Small intestine (tissue), 7 donors: ENCODE data around the gene RNF212B. TPM values are rescaled to one million over a fixed set of nuclear protein-coding genes. Genes with fewer than 3 reads are reported as not detected.

Source experiments
- DNase-seq, 2 donors: peaks; one replicate each; pipeline versions ENCODE4 v3.0.0 to v3.0.0-alpha.2; 2013
- FAIRE-seq: peaks from 2 replicates; lab custom pipeline; 2012; peaks lifted over from hg19 to GRCh38; lab: Jason Lieb, UNC
- H3K27ac ChIP-seq, 3 donors: one replicate each; pipeline ENCODE4 v1.5.1; 2013; ENCODE audit warnings: low read length in 2 of 3, mild to moderate bottlenecking in 2 of 3, control low read depth in 1 of 3, inconsistent platforms in 1 of 3, low read depth in 1 of 3, moderate library complexity in 1 of 3
- H3K27me3 ChIP-seq, 3 donors: one replicate each; pipeline ENCODE4 v1.6.1; 2013; ENCODE audit warnings: low read length in 3 of 3, inconsistent platforms in 1 of 3; ENCODE audit not compliant: control insufficient read depth in 3 of 3, insufficient read depth in 3 of 3
- H3K36me3 ChIP-seq, 3 donors: one replicate each; pipeline ENCODE4 v1.6.1; 2013; ENCODE audit warnings: low read length in 3 of 3, inconsistent platforms in 1 of 3, low read depth in 1 of 3, mild to moderate bottlenecking in 1 of 3, moderate library complexity in 1 of 3; ENCODE audit not compliant: control insufficient read depth in 3 of 3, insufficient read depth in 2 of 3
- H3K4me1 ChIP-seq, 3 donors: one replicate each; pipeline ENCODE4 v1.6.1; 2013; ENCODE audit warnings: low read length in 2 of 3, inconsistent platforms in 1 of 3, low read depth in 1 of 3, mild to moderate bottlenecking in 1 of 3, moderate library complexity in 1 of 3; ENCODE audit not compliant: control insufficient read depth in 3 of 3, insufficient read depth in 2 of 3
- H3K4me3 ChIP-seq, 3 donors: one replicate each; pipeline ENCODE4 v1.5.1; 2013; ENCODE audit warnings: low read length in 3 of 3, control low read depth in 1 of 3, inconsistent platforms in 1 of 3, low read depth in 1 of 3, mild to moderate bottlenecking in 1 of 3, moderate library complexity in 1 of 3
- H3K9me3 ChIP-seq, 2 donors: one replicate each; pipeline ENCODE4 v1.6.1; 2013; ENCODE audit warnings: low read depth in 1 of 2, low read length in 1 of 2; ENCODE audit not compliant: control insufficient read depth in 2 of 2, insufficient read depth in 1 of 2
- WGBS, 3 donors: extraction: QIAGEN DNeasy Blood & Tissue Kit; methylation state at CpG; one replicate each; pipeline ENCODE4 v1.1.7; 2013; 5-methylcytosine and 5-hydroxymethylcytosine counted together
- polyA plus RNA-seq, 4 donors: library from polyadenylated mRNA; stranded (reverse) in 3 of 4; unstranded in 1 of 4; fragments of 200-250 nt in 3 of 4; fragments of 120-200 nt in 1 of 4; gene quantifications; one replicate each; pipeline versions ENCODE4 v1.2.1 to v1.2.3, GENCODE V29; 2013
- donor health status: healthy with polysubstance abuse.
- donor health status: control.
- donor health status: control.
- donor health status: Bipolar disorder and iron deficiency.
- donor health status: healthy.

RNF212B gene
- polyA plus RNA-seq, 4 donors, result 0.07 to 0.45 (median 0.27) TPM; not detected in 1

- H3K36me3 ChIP-seq, result peaks cover 0 to 19% (median 2%) of the 10 kb centered on the region in 3 donors
- H3K27me3 ChIP-seq, result peaks cover 0 to 6% (median 0%) of the 10 kb centered on the region in 3 donors
- no peak overlapping the region for H3K4me3 ChIP-seq
- 90 to 97% (median 94%) methylated on average over 7 of the region's 7 CpGs for WGBS, 3 donors
- no peaks in the 10 kb centered on the region for H3K9me3 ChIP-seq
- DNase-seq (no peak), FAIRE-seq (no peak)
- peaks cover 0 to 17% (median 0%) of the 10 kb centered on the region in 3 donors for H3K4me1 ChIP-seq
- H3K27ac ChIP-seq, result no peak overlapping the region
These were observed 58.5 kb downstream of the RNF212B start for GRCh38 chr14:23296012-23296777.

- Histone ChIP-seq H3K36me3 (peaks cover 0 to 19% (median 2%) of the 10 kb centered on the region in 3 donors), H3K4me3 (no peak overlapping the region), H3K27ac (no peak overlapping the region), H3K4me1 (peaks cover 0 to 17% (median 0%) of the 10 kb centered on the region in 3 donors), H3K9me3 (no peaks in the 10 kb centered on the region), H3K27me3 (peaks cover 0 to 6% (median 0%) of the 10 kb centered on the region in 3 donors)
- FAIRE-seq (no peak), DNase-seq (no peak)
- WGBS, 3 donors, result 88 to 92% (median 89%) methylated on average over 7 of the region's 7 CpGs
These were observed 59.4 kb downstream of the RNF212B start for GRCh38 chr14:23297096-23297495.

- DNase-seq (no peak), FAIRE-seq (no peak)
- peaks cover 0 to 19% (median 0%) of the 10 kb centered on the region in 3 donors for H3K4me1 ChIP-seq
- 90 to 95% (median 92%) methylated on average over 7 of the region's 7 CpGs for WGBS, 3 donors
- H3K9me3 ChIP-seq, result no peaks in the 10 kb centered on the region
- H3K27ac ChIP-seq, result no peak overlapping the region
- H3K36me3 ChIP-seq, result peaks cover 0 to 19% (median 2%) of the 10 kb centered on the region in 3 donors
- H3K27me3 ChIP-seq, result peaks cover 0 to 6% (median 0%) of the 10 kb centered on the region in 3 donors
- H3K4me3 ChIP-seq, result no peak overlapping the region
These were observed 60.0 kb downstream of the RNF212B start for GRCh38 chr14:23297611-23298277.

- DNase-seq (peak; percentile 53 to 60), FAIRE-seq (no peak)
- no peak overlapping the region for H3K4me3 ChIP-seq
- no peaks in the 10 kb centered on the region for H3K9me3 ChIP-seq
- peaks cover 0 to 19% (median 2%) of the 10 kb centered on the region in 3 donors for H3K36me3 ChIP-seq
- H3K4me1 ChIP-seq, result peaks cover 0 to 24% (median 0%) of the 10 kb centered on the region in 3 donors
- peak overlapping the region in 1 of 3 donors; percentile 12 for H3K27ac ChIP-seq
- H3K27me3 ChIP-seq, result no peaks in the 10 kb centered on the region
- 82 to 90% (median 87%) methylated on average over 2 of the region's 2 CpGs for WGBS, 3 donors
These were observed 61.6 kb downstream of the RNF212B start for GRCh38 chr14:23299211-23299957.

- no peak for FAIRE-seq
- 52 to 66% (median 56%) methylated on average over 10 of the region's 10 CpGs for WGBS, 3 donors
- H3K4me1 ChIP-seq, result peaks cover 0 to 24% (median 0%) of the 10 kb centered on the region in 3 donors
- no peak for DNase-seq
- no peaks in the 10 kb centered on the region for H3K27me3 ChIP-seq
- H3K9me3 ChIP-seq, result no peaks in the 10 kb centered on the region
- peaks cover 0 to 19% (median 2%) of the 10 kb centered on the region in 3 donors for H3K36me3 ChIP-seq
- peak overlapping the region; percentile 93 to 100 (median 98) for H3K27ac ChIP-seq
- peak overlapping the region in 2 of 3 donors; percentile 64 to 75 for H3K4me3 ChIP-seq
These were observed 62.4 kb downstream of the RNF212B start for GRCh38 chr14:23299986-23300686.

- Histone ChIP-seq H3K27me3 (no peaks in the 10 kb centered on the region), H3K4me3 (peak overlapping the region; percentile 33 to 75 (median 64)), H3K36me3 (peaks cover 0 to 19% (median 2%) of the 10 kb centered on the region in 3 donors), H3K9me3 (no peaks in the 10 kb centered on the region), H3K27ac (peak overlapping the region; percentile 93 to 100 (median 98)), H3K4me1 (peaks cover 0 to 29% (median 2%) of the 10 kb centered on the region in 3 donors)
- WGBS, 3 donors, result 2 to 4% (median 4%) methylated on average over 13 of the region's 13 CpGs
- FAIRE-seq (no peak), DNase-seq (peak; percentile 61 to 72)
These were observed 63.0 kb downstream of the RNF212B start for GRCh38 chr14:23300687-23301223.

GRCh38 chr14:23301288-23301968 is 63.7 kb downstream of the RNF212B start:
- Histone ChIP-seq H3K4me3 (peak overlapping the region; percentile 51 to 75 (median 75)), H3K4me1 (peaks cover 0 to 35% (median 3%) of the 10 kb centered on the region in 3 donors), H3K9me3 (no peaks in the 10 kb centered on the region), H3K36me3 (peaks cover 0 to 15% (median 2%) of the 10 kb centered on the region in 3 donors), H3K27me3 (no peaks in the 10 kb centered on the region), H3K27ac (peak overlapping the region; percentile 93 to 100 (median 98))
- FAIRE-seq (no peak), DNase-seq (peak; percentile 98 to 100)
- WGBS, 3 donors, result 0 to 1% (median 0%) methylated on average over 77 to 87 of the region's 87 CpGs
